ENCODE results near the gene STK32A.

DNA sequence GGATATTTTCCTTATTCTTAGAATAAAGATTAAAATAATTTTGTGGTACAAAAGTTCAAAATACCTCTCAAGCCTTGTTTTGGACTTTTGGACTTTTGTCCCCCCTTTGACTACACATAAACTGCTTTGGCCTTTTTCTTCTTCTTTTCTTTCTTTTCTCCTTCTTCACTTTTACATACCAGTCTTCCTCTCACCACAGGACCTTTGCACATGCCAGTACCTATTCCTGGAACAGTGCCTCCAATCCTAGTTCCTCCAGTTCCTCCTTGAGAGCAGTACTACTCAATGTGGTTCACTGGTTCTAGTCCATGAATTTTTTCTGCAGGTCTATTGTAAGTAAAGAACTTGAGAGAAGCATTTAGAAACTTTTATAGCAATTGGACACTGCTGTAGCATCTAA, 136.5 kb downstream of the STK32A start:
- TF ChIP-seq POLR2AphosphoS5 (IDR thresholded peaks at IDR 0.05; ENCODE audit: low read depth, low read length) (no peak), POLR2A (IDR thresholded peaks at IDR 0.05; ENCODE audit: low read depth, low read length) (no peak)

All from GM12892 (cell line).